ENCODE measurements around the gene LIN37. TPM values are rescaled to one million over a fixed set of nuclear protein-coding genes. Genes with fewer than 3 reads are reported as not detected.

The LIN37 gene
- total and polyA plus RNA-seq, 2 of the 13 experiments (the other 11 are each of a cell fraction or from before 2014, with no cell fraction given), result 6.3 to 8.7 TPM

- TF ChIP-seq ATF7 (IDR thresholded peaks at IDR 0.05) (no peak), ATF7 (CRISPR knock-in tag; IDR thresholded peaks at IDR 0.05) (0 out of 2 replicates have a peak, but pooled peaks have one; percentile 34), ZNF773 (CRISPR knock-in tag; IDR thresholded peaks at IDR 0.05; ENCODE audit: borderline replicate concordance) (peak; percentile 34; the same call in 1 of the 2 replicates), ZBTB26 (CRISPR knock-in tag; IDR thresholded peaks at IDR 0.05; ENCODE audit: borderline replicate concordance) (0 out of 2 replicates have a peak, but pooled peaks have one; percentile 11), ZNF232 (CRISPR knock-in tag; IDR thresholded peaks at IDR 0.05; ENCODE audit: borderline replicate concordance) (no peak), ZNF768 (CRISPR knock-in tag; IDR thresholded peaks at IDR 0.05) (peak; percentile 45; the same call in 1 of the 2 replicates), SMAD9 (CRISPR knock-in tag; IDR thresholded peaks at IDR 0.05) (peak; percentile 40; the same call in 1 of the 2 replicates), ZNF674 (CRISPR knock-in tag; IDR thresholded peaks at IDR 0.05; ENCODE audit: low read depth) (no peak), KAT2B (IDR thresholded peaks at IDR 0.05; ENCODE audit: borderline replicate concordance, low read depth, low read length) (no peak), NFYB (CRISPR knock-in tag; IDR thresholded peaks at IDR 0.05) (0 out of 2 replicates have a peak, but pooled peaks have one; percentile 4), HNF1B (CRISPR knock-in tag; IDR thresholded peaks at IDR 0.05) (0 out of 2 replicates have a peak, but pooled peaks have one; percentile 12), MAFK (conservative IDR thresholded peaks at IDR 0.05 in 1 of 2, IDR thresholded peaks at IDR 0.05 in 1 of 2; ENCODE audit: low read length in 2 of 2) (no peak)
- TF ChIP-seq, protein P1, sequence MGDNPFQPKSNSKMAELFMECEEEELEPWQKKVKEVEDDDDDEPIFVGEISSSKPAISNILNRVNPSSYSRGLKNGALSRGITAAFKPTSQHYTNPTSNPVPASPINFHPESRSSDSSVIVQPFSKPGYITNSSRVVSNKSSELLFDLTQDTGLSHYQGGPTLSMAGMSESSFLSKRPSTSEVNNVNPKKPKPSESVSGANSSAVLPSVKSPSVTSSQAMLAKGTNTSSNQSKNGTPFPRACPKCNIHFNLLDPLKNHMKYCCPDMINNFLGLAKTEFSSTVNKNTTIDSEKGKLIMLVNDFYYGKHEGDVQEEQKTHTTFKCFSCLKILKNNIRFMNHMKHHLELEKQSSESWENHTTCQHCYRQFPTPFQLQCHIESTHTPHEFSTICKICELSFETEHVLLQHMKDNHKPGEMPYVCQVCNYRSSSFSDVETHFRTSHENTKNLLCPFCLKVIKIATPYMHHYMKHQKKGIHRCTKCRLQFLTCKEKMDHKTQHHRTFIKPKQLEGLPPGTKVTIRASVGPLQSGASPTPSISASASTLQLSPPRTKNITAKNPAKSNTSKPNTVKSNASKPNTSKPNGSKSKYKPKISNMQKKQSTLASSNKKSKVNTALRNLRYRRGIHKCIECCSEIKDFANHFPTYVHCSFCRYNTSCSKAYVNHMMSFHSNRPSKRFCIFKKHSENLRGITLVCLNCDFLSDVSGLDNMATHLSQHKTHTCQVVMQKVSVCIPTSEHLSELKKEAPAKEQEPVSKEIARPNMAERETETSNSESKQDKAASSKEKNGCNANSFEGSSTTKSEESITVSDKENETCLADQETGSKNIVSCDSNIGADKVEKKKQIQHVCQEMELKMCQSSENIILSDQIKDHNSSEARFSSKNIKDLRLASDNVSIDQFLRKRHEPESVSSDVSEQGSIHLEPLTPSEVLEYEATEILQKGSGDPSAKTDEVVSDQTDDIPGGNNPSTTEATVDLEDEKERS (CRISPR knock-in tag; IDR thresholded peaks at IDR 0.05), result 0 out of 2 replicates have a peak, but pooled peaks have one; percentile 2
- TF ChIP-seq, protein P2, sequence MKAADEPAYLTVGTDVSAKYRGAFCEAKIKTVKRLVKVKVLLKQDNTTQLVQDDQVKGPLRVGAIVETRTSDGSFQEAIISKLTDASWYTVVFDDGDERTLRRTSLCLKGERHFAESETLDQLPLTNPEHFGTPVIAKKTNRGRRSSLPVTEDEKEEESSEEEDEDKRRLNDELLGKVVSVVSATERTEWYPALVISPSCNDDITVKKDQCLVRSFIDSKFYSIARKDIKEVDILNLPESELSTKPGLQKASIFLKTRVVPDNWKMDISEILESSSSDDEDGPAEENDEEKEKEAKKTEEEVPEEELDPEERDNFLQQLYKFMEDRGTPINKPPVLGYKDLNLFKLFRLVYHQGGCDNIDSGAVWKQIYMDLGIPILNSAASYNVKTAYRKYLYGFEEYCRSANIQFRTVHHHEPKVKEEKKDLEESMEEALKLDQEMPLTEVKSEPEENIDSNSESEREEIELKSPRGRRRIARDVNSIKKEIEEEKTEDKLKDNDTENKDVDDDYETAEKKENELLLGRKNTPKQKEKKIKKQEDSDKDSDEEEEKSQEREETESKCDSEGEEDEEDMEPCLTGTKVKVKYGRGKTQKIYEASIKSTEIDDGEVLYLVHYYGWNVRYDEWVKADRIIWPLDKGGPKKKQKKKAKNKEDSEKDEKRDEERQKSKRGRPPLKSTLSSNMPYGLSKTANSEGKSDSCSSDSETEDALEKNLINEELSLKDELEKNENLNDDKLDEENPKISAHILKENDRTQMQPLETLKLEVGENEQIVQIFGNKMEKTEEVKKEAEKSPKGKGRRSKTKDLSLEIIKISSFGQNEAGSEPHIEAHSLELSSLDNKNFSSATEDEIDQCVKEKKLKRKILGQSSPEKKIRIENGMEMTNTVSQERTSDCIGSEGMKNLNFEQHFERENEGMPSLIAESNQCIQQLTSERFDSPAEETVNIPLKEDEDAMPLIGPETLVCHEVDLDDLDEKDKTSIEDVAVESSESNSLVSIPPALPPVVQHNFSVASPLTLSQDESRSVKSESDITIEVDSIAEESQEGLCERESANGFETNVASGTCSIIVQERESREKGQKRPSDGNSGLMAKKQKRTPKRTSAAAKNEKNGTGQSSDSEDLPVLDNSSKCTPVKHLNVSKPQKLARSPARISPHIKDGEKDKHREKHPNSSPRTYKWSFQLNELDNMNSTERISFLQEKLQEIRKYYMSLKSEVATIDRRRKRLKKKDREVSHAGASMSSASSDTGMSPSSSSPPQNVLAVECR (CRISPR knock-in tag; IDR thresholded peaks at IDR 0.05; ENCODE audit: borderline replicate concordance), result 0 out of 2 replicates have a peak, but pooled peaks have one; percentile 36
- TF ChIP-seq, protein P3, sequence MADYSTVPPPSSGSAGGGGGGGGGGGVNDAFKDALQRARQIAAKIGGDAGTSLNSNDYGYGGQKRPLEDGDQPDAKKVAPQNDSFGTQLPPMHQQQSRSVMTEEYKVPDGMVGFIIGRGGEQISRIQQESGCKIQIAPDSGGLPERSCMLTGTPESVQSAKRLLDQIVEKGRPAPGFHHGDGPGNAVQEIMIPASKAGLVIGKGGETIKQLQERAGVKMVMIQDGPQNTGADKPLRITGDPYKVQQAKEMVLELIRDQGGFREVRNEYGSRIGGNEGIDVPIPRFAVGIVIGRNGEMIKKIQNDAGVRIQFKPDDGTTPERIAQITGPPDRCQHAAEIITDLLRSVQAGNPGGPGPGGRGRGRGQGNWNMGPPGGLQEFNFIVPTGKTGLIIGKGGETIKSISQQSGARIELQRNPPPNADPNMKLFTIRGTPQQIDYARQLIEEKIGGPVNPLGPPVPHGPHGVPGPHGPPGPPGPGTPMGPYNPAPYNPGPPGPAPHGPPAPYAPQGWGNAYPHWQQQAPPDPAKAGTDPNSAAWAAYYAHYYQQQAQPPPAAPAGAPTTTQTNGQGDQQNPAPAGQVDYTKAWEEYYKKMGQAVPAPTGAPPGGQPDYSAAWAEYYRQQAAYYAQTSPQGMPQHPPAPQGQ (CRISPR knock-in tag; IDR thresholded peaks at IDR 0.05; ENCODE audit: borderline replicate concordance), result peak; percentile 81; the same call in 1 of the 2 replicates
These were observed 32.2 kb upstream of the LIN37 start (continued) for GRCh38 chr19:35715981-35716800.
